Aorta (tissue), 5 donors: Measurements from ENCODE around the gene TMEM247. TPM values are rescaled to one million over a fixed set of nuclear protein-coding genes. Genes with fewer than 3 reads are reported as not detected.

ENCODE experiments used
- ATAC-seq: fragments of 200-7000 bp; cut with Tn5 transposase; one replicate; pipeline ENCODE4 v1.9.1; 2022; ENCODE audit warnings: moderate library complexity; ENCODE audit not compliant: low FRiP score
- DNase-seq, 2 donors: peaks; one replicate each; pipeline ENCODE4 v3.0.0-alpha.2; 2020
- H3K27ac ChIP-seq, 2 donors: one replicate each; pipeline ENCODE4 v1.5.1; 2013; ENCODE audit warnings: low read length in 2 of 2, mild to moderate bottlenecking in 2 of 2, moderate library complexity in 2 of 2, control low read depth in 1 of 2, inconsistent platforms in 1 of 2, low read depth in 1 of 2
- H3K27me3 ChIP-seq, 2 donors: one replicate each; pipeline ENCODE4 v1.6.1; 2013; ENCODE audit warnings: control low read depth in 1 of 2, low read length in 1 of 2, mild to moderate bottlenecking in 1 of 2, moderate library complexity in 1 of 2; ENCODE audit not compliant: insufficient read depth in 2 of 2, control insufficient read depth in 1 of 2
- H3K36me3 ChIP-seq, 2 donors: one replicate each; pipeline ENCODE4 v1.6.1; 2013; ENCODE audit warnings: control low read depth in 1 of 2, low read length in 1 of 2, mild to moderate bottlenecking in 1 of 2; ENCODE audit not compliant: insufficient read depth in 2 of 2, control insufficient read depth in 1 of 2
- H3K4me1 ChIP-seq, 2 donors: one replicate each; pipeline ENCODE4 v1.6.1; 2013; ENCODE audit warnings: low read length in 2 of 2, control low read depth in 1 of 2, mild to moderate bottlenecking in 1 of 2, moderate library complexity in 1 of 2; ENCODE audit not compliant: insufficient read depth in 2 of 2, control insufficient read depth in 1 of 2
- H3K4me3 ChIP-seq, 2 donors: one replicate each; pipeline ENCODE4 v1.5.1; 2013; ENCODE audit warnings: low read length in 2 of 2, control low read depth in 1 of 2, mild to moderate bottlenecking in 1 of 2
- H3K9me3 ChIP-seq: one replicate; pipeline ENCODE4 v1.6.1; 2013; ENCODE audit warnings: mild to moderate bottlenecking, low read length; ENCODE audit not compliant: control insufficient read depth
- WGBS, 2 donors: extraction: QIAGEN DNeasy Blood & Tissue Kit; methylation state at CpG; one replicate each; pipeline ENCODE4 v1.1.7; 2013; 5-methylcytosine and 5-hydroxymethylcytosine counted together
- intact Hi-C, 2 donors: fragments of 100-400 bp; cut with DNase I; formaldehyde crosslinking; loops; one replicate each; pipeline versions ENCODE4 v1.14.2 to v1.15.0; 2022
- polyA plus RNA-seq, 2 donors: library from polyadenylated mRNA; stranded (reverse); fragments of 200-250 nt; gene quantifications; one replicate each; pipeline ENCODE4 v1.2.3, GENCODE V29; 2013
- total RNA-seq, 2 donors: library from RNA; stranded (reverse); fragmentation: NEBNext Ultra II Directional; extraction: Animal tissue kit (Norgen Biotek cat#: 25700); gene quantifications; one replicate each; pipeline ENCODE4 v1.2.1, GENCODE V29; 2021
- donor health status: healthy with polysubstance abuse.
- donor health status: Bipolar disorder and iron deficiency.
- donor health status: DM: no; HTN: no; CAD: no.
- donor health status: DM: no; HTN: no; CAD: no.
- donor health status: DM: yes; HTN: yes; CAD: no.

TMEM247 gene
- total and polyA plus RNA-seq, 4 donors: not detected

DNA sequence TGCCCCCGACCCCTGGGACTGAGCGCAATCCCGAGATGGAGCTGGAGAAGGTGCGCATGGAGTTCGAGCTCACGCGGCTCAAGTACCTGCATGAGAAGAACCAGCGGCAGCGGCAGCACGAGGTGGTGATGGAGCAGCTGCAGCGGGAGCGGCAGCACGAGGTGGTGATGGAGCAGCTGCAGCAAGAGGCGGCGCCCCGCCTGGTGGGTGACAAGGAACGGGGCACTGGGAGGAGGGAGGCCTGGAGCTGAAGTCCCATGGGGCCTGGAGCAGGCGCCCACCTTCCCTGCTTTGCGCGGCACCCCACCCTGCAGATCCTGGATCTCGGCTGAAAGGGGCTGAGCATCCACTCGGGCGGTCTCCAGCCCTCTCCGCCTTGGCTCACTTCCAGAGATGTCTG lies 1.2 kb downstream of the TMEM247 start:
- no peak overlapping the region for H3K4me3 ChIP-seq
- no peaks in the 10 kb centered on the region for H3K36me3 ChIP-seq
- no peaks in the 10 kb centered on the region for H3K9me3 ChIP-seq
- 92 to 93% methylated on average over 24 of the region's 24 CpGs for WGBS, 2 donors
- ATAC-seq: no peak
- no peak overlapping the region for H3K27ac ChIP-seq
- no peaks in the 10 kb centered on the region for H3K27me3 ChIP-seq
- no peaks in the 10 kb centered on the region for H3K4me1 ChIP-seq
- intact Hi-C loops: no loop called here
- DNase-seq: no peak

DNA sequence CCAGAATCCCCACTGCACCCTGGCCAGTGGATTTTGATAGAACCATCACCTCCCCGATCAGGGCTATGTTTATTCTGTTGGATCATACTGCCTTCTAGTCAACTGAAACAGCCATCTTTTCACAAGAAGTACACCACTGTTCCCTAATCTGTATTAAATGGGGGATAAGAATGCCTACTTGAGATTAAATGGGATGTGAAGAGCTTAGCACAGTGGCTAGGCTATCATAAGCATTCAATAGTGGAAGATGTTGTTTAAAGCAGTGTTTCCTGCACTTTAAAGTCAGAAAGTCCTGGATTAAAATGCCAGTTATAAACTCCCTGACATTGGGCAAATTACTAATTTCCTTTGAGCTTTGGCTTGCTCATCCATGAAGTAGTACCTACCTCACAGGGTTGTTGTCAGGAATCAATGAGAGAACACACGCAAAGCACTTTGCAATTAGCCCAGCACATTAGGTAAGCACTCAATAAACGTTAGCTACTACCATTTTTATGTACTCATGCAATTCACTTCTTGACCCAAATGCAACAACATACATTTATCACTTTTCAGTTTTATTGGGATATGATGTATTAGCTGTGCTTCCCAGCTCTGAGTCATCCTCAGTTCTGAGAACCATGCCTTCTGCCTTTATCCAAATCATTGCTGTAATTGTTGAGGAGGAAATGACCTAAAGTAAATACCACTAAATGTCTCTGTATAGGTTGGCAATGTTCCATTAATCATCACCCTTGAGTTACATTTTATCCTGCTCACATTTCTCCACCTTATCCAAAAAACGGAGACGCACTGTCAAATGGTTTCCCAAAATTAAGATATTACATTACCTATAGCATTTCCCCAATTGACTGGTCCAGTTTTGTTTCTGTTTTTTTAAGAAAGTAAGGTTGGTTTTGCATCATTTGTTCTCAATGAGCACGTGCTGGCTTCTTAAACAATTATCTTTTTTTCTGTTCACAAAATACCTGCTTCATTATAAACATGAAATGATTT lies 2.1 kb downstream of the TMEM247 start:
- Histone ChIP-seq H3K4me3 (no peak overlapping the region), H3K9me3 (no peaks in the 10 kb centered on the region), H3K27ac (no peak overlapping the region), H3K36me3 (no peaks in the 10 kb centered on the region), H3K4me1 (no peaks in the 10 kb centered on the region), H3K27me3 (no peaks in the 10 kb centered on the region)
- WGBS, 2 donors: 74 to 75% methylated on average over 6 of the region's 6 CpGs
- ATAC-seq (no peak), DNase-seq (no peak)
- intact Hi-C loops: no loop called here

DNA sequence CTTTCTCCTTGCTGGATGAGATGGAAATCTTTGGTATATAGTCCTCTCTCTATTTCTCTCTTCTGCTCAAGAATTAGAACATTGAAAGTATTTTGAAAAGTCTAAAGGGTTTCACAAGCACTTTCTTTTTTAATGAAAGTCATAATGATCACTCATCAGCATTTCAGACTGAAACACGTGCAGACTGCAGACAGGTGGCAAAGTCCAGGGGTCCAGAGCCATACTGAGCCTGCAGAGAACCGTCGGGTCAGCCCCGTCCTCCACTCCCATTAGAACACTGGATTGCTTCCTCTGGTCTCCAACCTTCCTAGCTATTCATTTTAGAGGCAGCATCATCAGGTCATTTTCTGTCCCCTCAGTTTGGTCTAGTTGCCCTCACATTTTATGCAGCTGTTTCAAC lies 3.1 kb downstream of the TMEM247 start:
- no peak for ATAC-seq
- no peaks in the 10 kb centered on the region for H3K27me3 ChIP-seq
- no peaks in the 10 kb centered on the region for H3K9me3 ChIP-seq
- intact Hi-C loops: no loop called here
- no peaks in the 10 kb centered on the region for H3K4me1 ChIP-seq
- no peak for DNase-seq
- no peak overlapping the region for H3K4me3 ChIP-seq
- no peaks in the 10 kb centered on the region for H3K36me3 ChIP-seq
- H3K27ac ChIP-seq: no peak overlapping the region
- WGBS, 2 donors: 93 to 95% methylated on average over 4 of the region's 4 CpGs

DNA sequence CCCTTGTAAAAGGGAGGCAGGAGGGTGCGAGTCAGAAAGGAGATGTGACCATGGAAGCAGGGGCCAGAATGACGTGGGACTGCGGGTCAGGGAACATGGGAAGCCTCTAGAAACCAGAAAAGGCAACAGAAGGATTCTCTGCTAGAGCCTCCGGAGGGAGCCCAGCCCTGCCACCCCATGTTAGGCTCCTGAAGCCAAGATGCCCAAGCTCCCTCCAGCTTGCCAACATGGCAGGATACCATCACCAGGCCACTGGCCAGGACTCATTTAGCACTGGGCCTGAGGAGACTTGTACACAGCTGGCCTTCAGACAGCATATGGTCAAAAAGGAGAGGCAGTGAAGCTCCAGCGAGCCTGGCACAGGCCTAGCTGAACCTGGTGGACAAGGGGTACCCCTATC lies 5.6 kb downstream of the TMEM247 start:
- H3K9me3 ChIP-seq: no peaks in the 10 kb centered on the region
- H3K27ac ChIP-seq: no peak overlapping the region
- H3K36me3 ChIP-seq: no peaks in the 10 kb centered on the region
- DNase-seq: no peak
- intact Hi-C loops: no loop called here
- 93 to 95% methylated on average over 5 of the region's 5 CpGs for WGBS, 2 donors
- no peak overlapping the region for H3K4me3 ChIP-seq
- no peak for ATAC-seq
- H3K4me1 ChIP-seq: no peaks in the 10 kb centered on the region
- H3K27me3 ChIP-seq: no peaks in the 10 kb centered on the region

DNA sequence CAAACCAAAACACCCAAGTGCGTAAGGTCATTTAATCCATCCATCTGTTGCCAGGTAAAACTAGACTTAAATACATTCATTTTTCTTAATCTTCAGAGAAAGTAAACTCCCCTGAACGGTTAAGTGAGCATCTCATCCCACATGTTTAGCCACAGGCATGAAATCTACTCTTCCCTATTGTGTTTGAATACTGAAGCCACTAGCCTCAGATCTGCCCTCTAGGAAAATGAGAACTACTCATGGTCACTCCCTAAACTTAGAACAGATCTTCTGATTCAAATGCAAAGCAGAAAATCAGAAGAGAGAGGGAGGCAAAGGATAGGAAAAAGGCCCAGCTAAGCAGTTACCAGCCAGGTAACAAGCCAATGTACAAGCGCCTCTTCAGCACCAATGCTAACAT lies 7.1 kb downstream of the TMEM247 start:
- H3K27me3 ChIP-seq: no peaks in the 10 kb centered on the region
- no peak overlapping the region for H3K4me3 ChIP-seq
- WGBS, 2 donors: 95% methylated on average over 3 of the region's 3 CpGs
- no peak for ATAC-seq
- no peaks in the 10 kb centered on the region for H3K36me3 ChIP-seq
- no peak overlapping the region for H3K27ac ChIP-seq
- intact Hi-C loops: no loop called here
- no peaks in the 10 kb centered on the region for H3K9me3 ChIP-seq
- DNase-seq: no peak
- no peaks in the 10 kb centered on the region for H3K4me1 ChIP-seq

DNA sequence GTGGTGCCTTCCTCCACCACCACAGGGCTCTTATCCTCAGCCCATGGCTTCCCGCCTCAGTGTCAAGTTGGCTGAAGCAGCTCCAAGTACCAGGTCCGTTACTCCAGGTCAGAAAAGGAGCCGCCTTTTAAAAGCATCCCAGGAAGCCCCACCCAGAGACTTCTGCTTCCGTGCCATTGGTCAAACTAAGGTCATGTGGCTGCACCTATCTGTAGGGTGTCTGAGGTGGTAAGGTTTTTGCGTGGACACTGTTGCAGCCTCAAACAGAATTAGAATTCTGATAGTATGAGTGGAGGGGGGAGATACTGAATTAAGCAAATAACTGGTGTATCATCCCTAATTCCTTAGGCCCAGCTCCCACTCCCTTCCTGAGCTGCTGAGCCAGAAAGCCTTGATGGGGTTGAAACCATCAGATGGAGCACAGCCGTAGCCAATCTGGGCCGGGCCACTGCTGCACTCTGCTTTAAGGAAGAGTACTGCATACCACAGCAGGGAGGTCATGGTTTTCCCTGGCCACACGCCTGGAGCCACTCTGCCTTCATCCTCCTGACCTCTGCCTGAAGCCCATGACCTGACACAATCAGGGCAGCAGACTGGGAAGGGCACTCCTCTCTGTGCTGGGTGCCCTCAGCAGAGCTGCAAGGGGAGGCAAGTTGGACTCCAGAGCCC lies 8.4 kb downstream of the TMEM247 start:
- peak; percentile 88 for ATAC-seq
- H3K27ac ChIP-seq: peak overlapping the region in 1 of 2 donors; percentile 65
- 53 to 57% methylated on average over 8 of the region's 8 CpGs for WGBS, 2 donors

DNA sequence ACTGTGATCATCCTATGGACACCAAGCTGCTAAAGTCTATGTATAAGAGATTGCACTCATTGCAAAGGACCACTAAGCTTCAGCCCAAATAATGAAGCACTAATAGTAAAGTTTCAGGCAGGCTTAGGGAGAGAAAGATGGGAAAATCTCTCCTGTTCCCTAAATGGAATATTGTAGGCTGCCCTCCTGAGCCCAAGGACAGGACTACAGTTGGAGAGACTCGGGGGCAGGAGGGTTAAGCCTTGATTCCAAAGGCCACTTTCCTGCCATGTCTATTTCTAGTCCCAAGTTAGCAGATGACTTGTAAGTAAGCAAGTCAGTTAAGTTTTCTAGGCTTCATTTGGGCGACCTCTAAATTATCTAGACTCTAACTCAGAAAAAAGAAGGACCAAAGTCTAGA lies 9.0 kb downstream of the TMEM247 start:
- intact Hi-C loops: no loop called here
- Histone ChIP-seq H3K9me3 (no peaks in the 10 kb centered on the region), H3K27ac (peak overlapping the region in 1 of 2 donors; percentile 65), H3K27me3 (no peaks in the 10 kb centered on the region), H3K36me3 (no peaks in the 10 kb centered on the region), H3K4me3 (no peak overlapping the region), H3K4me1 (no peaks in the 10 kb centered on the region)
- ATAC-seq (no peak), DNase-seq (no peak)
- WGBS, 2 donors: 38 to 50% methylated on average over 2 of the region's 2 CpGs

More for the DNA sequence above, 8.4 kb downstream of the TMEM247 start:
- intact Hi-C loops: loop anchor here in 1 of 2 donors (1.0 kb wide), 1 partner anchor 8 kb away; no protein-coding TSS in a partner anchor
- Histone ChIP-seq H3K36me3 (no peaks in the 10 kb centered on the region), H3K4me1 (no peaks in the 10 kb centered on the region), H3K9me3 (no peaks in the 10 kb centered on the region), H3K4me3 (no peak overlapping the region), H3K27me3 (no peaks in the 10 kb centered on the region)
- DNase-seq: peak; percentile 89 to 93

DNA sequence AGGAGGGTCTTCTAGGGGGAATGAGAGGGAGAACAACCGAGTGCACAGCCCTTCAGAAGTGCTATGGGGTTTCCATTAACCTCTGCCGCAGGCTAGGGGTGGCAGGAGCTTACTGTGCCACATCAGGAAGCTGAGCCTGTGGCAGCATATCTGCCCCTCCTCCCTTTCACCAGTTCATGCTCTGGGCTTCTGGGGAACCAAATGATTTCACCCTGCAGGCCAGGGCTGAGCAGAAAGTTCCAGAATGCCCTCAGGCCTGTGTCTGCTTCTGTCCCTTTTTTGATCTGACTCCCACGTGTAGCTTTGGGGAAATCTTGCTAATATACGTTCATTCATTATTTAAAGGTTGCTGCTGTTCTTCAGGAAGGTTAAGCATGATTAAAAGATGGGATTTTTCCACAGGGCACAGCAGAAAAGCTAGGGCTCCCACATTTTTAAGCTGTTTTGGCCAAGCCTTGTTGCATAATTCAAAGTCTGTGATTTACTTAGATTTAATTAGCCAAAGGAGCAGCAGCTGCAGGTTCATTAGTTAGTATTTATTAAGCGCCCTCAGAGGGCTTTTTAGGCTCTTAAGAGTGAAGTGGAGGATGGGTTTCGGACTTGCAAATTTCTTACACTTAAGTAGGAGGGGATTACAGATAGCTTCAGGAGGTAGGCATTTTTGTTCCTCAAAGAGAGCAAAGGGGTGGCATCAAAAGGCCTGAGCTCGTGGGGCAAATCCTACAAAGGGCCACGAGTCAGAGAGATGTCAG lies 10.2 kb downstream of the TMEM247 start:
- Histone ChIP-seq H3K4me3 (no peak overlapping the region), H3K9me3 (no peaks in the 10 kb centered on the region)

More for the DNA sequence above, 10.2 kb downstream of the TMEM247 start:
- H3K27me3 ChIP-seq: no peaks in the 10 kb centered on the region
- H3K27ac ChIP-seq: no peak overlapping the region
- no peaks in the 10 kb centered on the region for H3K36me3 ChIP-seq
- DNase-seq (no peak), ATAC-seq (no peak)
- WGBS, 2 donors: 71 to 74% methylated on average over 8 of the region's 8 CpGs
- intact Hi-C loops: no loop called here
- H3K4me1 ChIP-seq: no peaks in the 10 kb centered on the region
